SK-N-MC (cell line): ENCODE measurements around the gene FLT3LG.

ENCODE experiments used
- EZH2 ChIP-seq: fragments of 200-600 bp; sonication (generic); IDR thresholded peaks from one replicate; pipeline ENCODE4 v1.6.1; 2017; ENCODE audit warnings: antibody characterized with exemption
- POLR2AphosphoS5 ChIP-seq: IDR thresholded peaks from 2 replicates; pipeline ENCODE4 v1.6.1; 2012; ENCODE audit warnings: mild to moderate bottlenecking, low read depth, low read length, borderline replicate concordance

DNA sequence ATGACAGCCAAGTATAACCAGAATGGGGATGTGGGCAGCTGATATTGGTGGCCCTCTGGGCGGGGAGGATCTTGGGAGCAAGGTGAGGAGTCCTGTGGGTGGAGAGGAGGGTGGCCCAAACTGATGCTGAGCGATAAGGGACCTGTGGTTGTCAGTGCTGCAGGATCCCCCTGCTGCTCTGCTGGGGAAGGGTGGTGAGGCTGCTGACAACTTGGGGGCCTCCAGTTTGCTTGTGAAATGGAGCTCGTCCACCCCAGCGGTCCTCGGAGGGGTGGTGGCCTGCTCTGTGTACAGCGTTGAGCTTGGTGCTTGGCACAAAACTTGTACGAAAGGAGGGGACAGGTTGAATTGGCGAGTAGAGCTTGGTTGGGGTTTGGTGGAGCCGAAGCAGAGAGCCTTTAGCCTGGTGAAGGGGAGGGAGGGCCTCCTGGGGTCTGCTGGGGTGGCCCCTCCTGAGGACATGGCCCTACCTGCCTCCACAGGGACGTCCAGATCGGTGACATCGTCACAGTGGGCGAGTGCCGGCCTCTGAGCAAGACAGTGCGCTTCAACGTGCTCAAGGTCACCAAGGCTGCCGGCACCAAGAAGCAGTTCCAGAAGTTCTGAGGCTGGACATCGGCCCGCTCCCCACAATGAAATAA is 25.1 kb downstream of the FLT3LG start:
- TF ChIP-seq EZH2 (no peak), POLR2AphosphoS5 (no peak)
